K562 (cell line): ENCODE data around the gene ADD2. TPM values are rescaled to one million over a fixed set of nuclear protein-coding genes. Genes with fewer than 3 reads are reported as not detected.

Source experiments
- CBFA2T2 ChIP-seq: fragments of 450-650 bp; conservative IDR thresholded peaks from 2 replicates; pipeline ENCODE4 v1.6.1; 2017; ENCODE audit warnings: mild to moderate bottlenecking
- CBX1 ChIP-seq: sonication (generic); IDR thresholded peaks from 2 replicates; pipeline ENCODE4 v1.6.1; 2016; ENCODE audit warnings: antibody characterized with exemption, low read depth, mild to moderate bottlenecking
- DACH1 ChIP-seq: fragments of 450-650 bp; IDR thresholded peaks from 2 replicates; pipeline ENCODE4 v1.6.1; 2018; ENCODE audit not compliant: partially characterized antibody
- EP300 ChIP-seq: IDR thresholded peaks from 2 replicates; pipeline ENCODE4 v1.6.1; 2012; ENCODE audit warnings: low read length, improper control_type of control experiment
- HDAC2 ChIP-seq: fragments of 450-650 bp; IDR thresholded peaks from 2 replicates; pipeline ENCODE4 v1.6.1; 2016; ENCODE audit warnings: mild to moderate bottlenecking
- HEY1 ChIP-seq: fragments of 250-450 bp; sonication (Bioruptor Pico); IDR thresholded peaks from 2 replicates; pipeline ENCODE4 v1.5.0; 2020; ENCODE audit warnings: mild to moderate bottlenecking, moderate library complexity, borderline replicate concordance
- KLF16 ChIP-seq: IDR thresholded peaks from 2 replicates; pipeline ENCODE4 v1.6.1; 2016; ENCODE audit warnings: antibody characterized with exemption
- MTA2 ChIP-seq: fragments of 450-650 bp; IDR thresholded peaks from 2 replicates; pipeline ENCODE4 v1.6.1; 2016; ENCODE audit warnings: low read depth
- NCOR1 ChIP-seq: fragments of 450-650 bp; IDR thresholded peaks from 2 replicates; pipeline ENCODE4 v1.6.1; 2016; ENCODE audit warnings: mild to moderate bottlenecking, moderate library complexity
- NEUROD1 ChIP-seq: fragments of 150-350 bp; IDR thresholded peaks from 2 replicates; pipeline ENCODE4 v1.6.1; 2014; ENCODE audit warnings: borderline replicate concordance, low read length, low read depth; ENCODE audit not compliant: partially characterized antibody
- NFATC3 ChIP-seq: fragments of 450-650 bp; IDR thresholded peaks from 2 replicates; pipeline ENCODE4 v1.6.1; 2017; ENCODE audit warnings: mild to moderate bottlenecking
- POLR2A ChIP-seq: fragments of 450-650 bp; conservative IDR thresholded peaks from 2 replicates; pipeline ENCODE4 v1.6.1; 2016
- RFX1 ChIP-seq: fragments of 450-650 bp; IDR thresholded peaks from 2 replicates; pipeline ENCODE4 v1.6.1; 2016; ENCODE audit warnings: mild to moderate bottlenecking, moderate library complexity
- SOX6 ChIP-seq: fragments of 450-650 bp; IDR thresholded peaks from 2 replicates; pipeline ENCODE4 v1.6.1; 2014; ENCODE audit warnings: mild to moderate bottlenecking
- SRSF1 ChIP-seq: fragments of 200-400 bp; formaldehyde crosslinking; IDR thresholded peaks from 2 replicates; pipeline ENCODE4 v1.6.1; 2017; ENCODE audit warnings: mild to moderate bottlenecking, low read depth, low read length, moderate library complexity
- YY1 ChIP-seq, 3 experiments: IDR thresholded peaks; 2 replicates each; pipeline ENCODE4 v1.6.1; 2011; ENCODE audit warnings: low read length in 2 of 3, mild to moderate bottlenecking in 2 of 3, moderate library complexity in 2 of 3, borderline replicate concordance in 1 of 3, control low read depth in 1 of 3, low read depth in 1 of 3; ENCODE audit not compliant: insufficient read depth in 3 of 3, insufficient replicate concordance in 2 of 3, control insufficient read depth in 1 of 3, insufficient read length in 1 of 3; ENCODE audit errors: extremely low read depth in 1 of 3
- ZNF134 ChIP-seq: fragments of 250-450 bp; sonication (Bioruptor Pico); conservative IDR thresholded peaks from 2 replicates; pipeline ENCODE4 v1.4.0; 2020
- polyA plus RNA-seq, 8 experiments: library from polyadenylated mRNA; depleted of rRNA in 4 of 8; stranded (reverse) in 5 of 8; unstranded in 3 of 8; fragments of >200 nt; fragmentation: Nextera tagmentation in 2 of 8; fragmentation: Illumina TruSeq in 1 of 8; extraction: Ambion mirVana in 2 of 8; extraction: Trizol in 1 of 8; gene quantifications; 2 replicates each; pipeline versions ENCODE4 v1.2.1 to v1.2.3, GENCODE V29; 2011 to 2014; ENCODE audit warnings: inconsistent platforms in 1 of 8, missing spikeins in 1 of 8
- total RNA-seq, 7 experiments: library from RNA; depleted of rRNA in 6 of 7; stranded (reverse); fragments of >200 nt in 6 of 7; fragmentation: Illumina TruSeq in 2 of 7; extraction: Trizol in 2 of 7; gene quantifications; 2 replicates each; pipeline versions ENCODE4 v1.2.1 to v1.2.3, GENCODE V29; 2011 to 2021; ENCODE audit warnings: low replicate concordance in 1 of 7
- TF ChIP-seq, protein P1 (sequence below), 2 experiments: fragments of 450-650 bp in 1 of 2; IDR thresholded peaks; 2 replicates each; pipeline ENCODE4 v1.6.1; 2011 to 2017; ENCODE audit warnings: low read depth in 2 of 2, antibody characterized with exemption in 1 of 2, borderline replicate concordance in 1 of 2, low read length in 1 of 2, mild to moderate bottlenecking in 1 of 2, mixed read lengths in 1 of 2; ENCODE audit not compliant: control insufficient read depth in 1 of 2
- TF ChIP-seq, protein P2 (sequence below): fragments of 250-450 bp; sonication (Bioruptor Pico); IDR thresholded peaks from 2 replicates; pipeline ENCODE4 v1.4.0; 2020; ENCODE audit warnings: mild to moderate bottlenecking
- TF ChIP-seq, protein P3 (sequence below): IDR thresholded peaks from 2 replicates; pipeline ENCODE4 v1.6.1; 2011; ENCODE audit not compliant: insufficient read length; ENCODE audit errors: extremely low read depth
- TF ChIP-seq, protein P4 (sequence below): sonication (generic); formaldehyde crosslinking; IDR thresholded peaks from 2 replicates; pipeline ENCODE4 v1.8.0; 2023; ENCODE audit warnings: mild to moderate bottlenecking, missing genetic modification reagents
- TF ChIP-seq, protein P5 (sequence below): fragments of 450-650 bp; IDR thresholded peaks from 2 replicates; pipeline ENCODE4 v1.6.1; 2016; ENCODE audit warnings: low read depth, mild to moderate bottlenecking, moderate library complexity

ADD2 gene
- total and polyA plus RNA-seq, 9 of the 15 experiments (the other 6 are each of a cell fraction or from before 2014, with no cell fraction given) = 3.5 to 63.0 (median 36.2) TPM

DNA sequence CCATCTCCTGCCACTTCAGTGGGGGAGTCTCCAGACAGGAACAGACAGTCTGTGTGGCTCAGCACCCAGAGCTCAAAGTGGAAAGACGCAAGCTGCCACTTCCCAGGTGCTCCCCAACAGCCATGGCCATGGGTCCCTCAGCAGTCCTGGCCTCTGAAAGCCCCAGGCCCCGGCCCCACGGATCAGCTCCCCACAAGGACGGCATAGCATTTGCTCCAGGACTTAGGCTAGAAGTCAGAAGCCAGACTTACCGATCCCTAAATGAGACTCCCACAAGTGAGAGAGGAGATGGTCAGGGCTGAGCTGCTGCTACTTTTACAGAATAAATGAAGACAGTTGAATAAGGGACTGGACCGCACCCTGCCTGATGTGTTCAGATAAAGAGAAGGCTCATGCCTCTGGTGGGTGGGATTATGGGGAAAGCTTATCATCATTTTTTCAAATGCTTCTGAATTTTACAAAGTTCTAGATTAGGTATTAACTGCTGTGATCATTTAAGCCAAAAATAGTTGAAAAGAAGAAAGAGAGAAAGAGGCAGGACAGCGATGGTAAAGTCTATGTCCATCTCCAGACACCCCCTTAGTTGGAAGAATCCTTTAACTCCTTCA is 50.5 kb downstream of the ADD2 start (continued):
- TF ChIP-seq, protein P1, sequence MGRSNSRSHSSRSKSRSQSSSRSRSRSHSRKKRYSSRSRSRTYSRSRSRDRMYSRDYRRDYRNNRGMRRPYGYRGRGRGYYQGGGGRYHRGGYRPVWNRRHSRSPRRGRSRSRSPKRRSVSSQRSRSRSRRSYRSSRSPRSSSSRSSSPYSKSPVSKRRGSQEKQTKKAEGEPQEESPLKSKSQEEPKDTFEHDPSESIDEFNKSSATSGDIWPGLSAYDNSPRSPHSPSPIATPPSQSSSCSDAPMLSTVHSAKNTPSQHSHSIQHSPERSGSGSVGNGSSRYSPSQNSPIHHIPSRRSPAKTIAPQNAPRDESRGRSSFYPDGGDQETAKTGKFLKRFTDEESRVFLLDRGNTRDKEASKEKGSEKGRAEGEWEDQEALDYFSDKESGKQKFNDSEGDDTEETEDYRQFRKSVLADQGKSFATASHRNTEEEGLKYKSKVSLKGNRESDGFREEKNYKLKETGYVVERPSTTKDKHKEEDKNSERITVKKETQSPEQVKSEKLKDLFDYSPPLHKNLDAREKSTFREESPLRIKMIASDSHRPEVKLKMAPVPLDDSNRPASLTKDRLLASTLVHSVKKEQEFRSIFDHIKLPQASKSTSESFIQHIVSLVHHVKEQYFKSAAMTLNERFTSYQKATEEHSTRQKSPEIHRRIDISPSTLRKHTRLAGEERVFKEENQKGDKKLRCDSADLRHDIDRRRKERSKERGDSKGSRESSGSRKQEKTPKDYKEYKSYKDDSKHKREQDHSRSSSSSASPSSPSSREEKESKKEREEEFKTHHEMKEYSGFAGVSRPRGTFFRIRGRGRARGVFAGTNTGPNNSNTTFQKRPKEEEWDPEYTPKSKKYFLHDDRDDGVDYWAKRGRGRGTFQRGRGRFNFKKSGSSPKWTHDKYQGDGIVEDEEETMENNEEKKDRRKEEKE (IDR thresholded peaks at IDR 0.05; ENCODE audit: borderline replicate concordance in 1 of 2, control insufficient read depth in 1 of 2, low read depth in 2 of 2, low read length in 1 of 2) = peak in 1 of 2 experiments; percentile 53; a peak in 1 of 4 replicates
- TF ChIP-seq ZNF134 (CRISPR knock-in tag) = no peak
- TF ChIP-seq CBFA2T2 = peak; percentile 88
- TF ChIP-seq SRSF1 = no peak
- TF ChIP-seq YY1 (IDR thresholded peaks at IDR 0.05; ENCODE audit: borderline replicate concordance in 1 of 3, control insufficient read depth in 1 of 3, extremely low read depth in 1 of 3, insufficient read depth in 3 of 3, insufficient read length in 1 of 3, insufficient replicate concordance in 2 of 3, low read depth in 1 of 3, low read length in 2 of 3) = peak in 1 of 3 experiments; percentile 8
- no peak for TF ChIP-seq HEY1 (CRISPR knock-in tag)
- TF ChIP-seq, protein P2, sequence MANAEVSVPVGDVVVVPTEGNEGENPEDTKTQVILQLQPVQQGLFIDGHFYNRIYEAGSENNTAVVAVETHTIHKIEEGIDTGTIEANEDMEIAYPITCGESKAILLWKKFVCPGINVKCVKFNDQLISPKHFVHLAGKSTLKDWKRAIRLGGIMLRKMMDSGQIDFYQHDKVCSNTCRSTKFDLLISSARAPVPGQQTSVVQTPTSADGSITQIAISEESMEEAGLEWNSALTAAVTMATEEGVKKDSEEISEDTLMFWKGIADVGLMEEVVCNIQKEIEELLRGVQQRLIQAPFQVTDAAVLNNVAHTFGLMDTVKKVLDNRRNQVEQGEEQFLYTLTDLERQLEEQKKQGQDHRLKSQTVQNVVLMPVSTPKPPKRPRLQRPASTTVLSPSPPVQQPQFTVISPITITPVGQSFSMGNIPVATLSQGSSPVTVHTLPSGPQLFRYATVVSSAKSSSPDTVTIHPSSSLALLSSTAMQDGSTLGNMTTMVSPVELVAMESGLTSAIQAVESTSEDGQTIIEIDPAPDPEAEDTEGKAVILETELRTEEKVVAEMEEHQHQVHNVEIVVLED = no peak
- peak; percentile 89 for TF ChIP-seq EP300
- no peak for TF ChIP-seq DACH1
- TF ChIP-seq NEUROD1 = peak; percentile 51
- TF ChIP-seq NFATC3 = no peak
- peak; percentile 88 for TF ChIP-seq NCOR1
- TF ChIP-seq HDAC2 = peak; percentile 44; the same call in 1 of the 2 replicates
- TF ChIP-seq, protein P3, sequence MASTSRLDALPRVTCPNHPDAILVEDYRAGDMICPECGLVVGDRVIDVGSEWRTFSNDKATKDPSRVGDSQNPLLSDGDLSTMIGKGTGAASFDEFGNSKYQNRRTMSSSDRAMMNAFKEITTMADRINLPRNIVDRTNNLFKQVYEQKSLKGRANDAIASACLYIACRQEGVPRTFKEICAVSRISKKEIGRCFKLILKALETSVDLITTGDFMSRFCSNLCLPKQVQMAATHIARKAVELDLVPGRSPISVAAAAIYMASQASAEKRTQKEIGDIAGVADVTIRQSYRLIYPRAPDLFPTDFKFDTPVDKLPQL = peak; percentile 57
- TF ChIP-seq RFX1 = no peak
- TF ChIP-seq CBX1 = no peak
- peak; percentile 72 for TF ChIP-seq POLR2A
- peak; percentile 64 for TF ChIP-seq SOX6
- peak; percentile 76; the same call in 1 of the 2 replicates for TF ChIP-seq KLF16
- TF ChIP-seq, protein P4, sequence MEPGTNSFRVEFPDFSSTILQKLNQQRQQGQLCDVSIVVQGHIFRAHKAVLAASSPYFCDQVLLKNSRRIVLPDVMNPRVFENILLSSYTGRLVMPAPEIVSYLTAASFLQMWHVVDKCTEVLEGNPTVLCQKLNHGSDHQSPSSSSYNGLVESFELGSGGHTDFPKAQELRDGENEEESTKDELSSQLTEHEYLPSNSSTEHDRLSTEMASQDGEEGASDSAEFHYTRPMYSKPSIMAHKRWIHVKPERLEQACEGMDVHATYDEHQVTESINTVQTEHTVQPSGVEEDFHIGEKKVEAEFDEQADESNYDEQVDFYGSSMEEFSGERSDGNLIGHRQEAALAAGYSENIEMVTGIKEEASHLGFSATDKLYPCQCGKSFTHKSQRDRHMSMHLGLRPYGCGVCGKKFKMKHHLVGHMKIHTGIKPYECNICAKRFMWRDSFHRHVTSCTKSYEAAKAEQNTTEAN (CRISPR knock-in tag) = no peak
- peak; percentile 58; the same call in 1 of the 2 replicates for TF ChIP-seq MTA2
- TF ChIP-seq, protein P5, sequence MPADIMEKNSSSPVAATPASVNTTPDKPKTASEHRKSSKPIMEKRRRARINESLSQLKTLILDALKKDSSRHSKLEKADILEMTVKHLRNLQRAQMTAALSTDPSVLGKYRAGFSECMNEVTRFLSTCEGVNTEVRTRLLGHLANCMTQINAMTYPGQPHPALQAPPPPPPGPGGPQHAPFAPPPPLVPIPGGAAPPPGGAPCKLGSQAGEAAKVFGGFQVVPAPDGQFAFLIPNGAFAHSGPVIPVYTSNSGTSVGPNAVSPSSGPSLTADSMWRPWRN = 0 out of 2 replicates have a peak, but pooled peaks have one; percentile 32
